ENCODE data around the gene MYOZ2.

Gene MYOZ2

GRCh38 chr4:119135721-119136121 is at the start of gene MYOZ2:
Gene MYOZ2 (plus strand): TSS chr4:119135832. CDS start chr4:119136526, 694 bp downstream.
- Histone ChIP-seq H3K4me1 (ENCODE audit: control insufficient read depth, insufficient read depth, low read length) (peaks cover 16% of the 10 kb centered on the region), H3K9ac (ENCODE audit: low read length) (no peak within 1 kb of the TSS), H3K27me3 (ENCODE audit: control insufficient read depth, insufficient read depth, low read length) (no peaks in the 10 kb centered on the region), H3K4me3 (ENCODE audit: low read length) (no peak within 1 kb of the TSS), H3K36me3 (ENCODE audit: control insufficient read depth, insufficient read depth, low read length) (no peaks in the 10 kb centered on the region), H3K9me3 (ENCODE audit: control insufficient read depth, low read length) (no peaks in the 10 kb centered on the region)

GRCh38 chr4:119087121-119087520 is 48.5 kb upstream of the MYOZ2 start:
- Histone ChIP-seq H3K27me3 (ENCODE audit: control insufficient read depth, insufficient read depth, low read length) (no peaks in the 10 kb centered on the region), H3K9ac (ENCODE audit: low read length) (no peak overlapping the region), H3K4me3 (ENCODE audit: low read length) (no peak overlapping the region), H3K36me3 (ENCODE audit: control insufficient read depth, insufficient read depth, low read length) (no peaks in the 10 kb centered on the region), H3K9me3 (ENCODE audit: control insufficient read depth, low read length) (no peaks in the 10 kb centered on the region), H3K4me1 (ENCODE audit: control insufficient read depth, insufficient read depth, low read length) (peaks cover 14% of the 10 kb centered on the region)

DNA sequence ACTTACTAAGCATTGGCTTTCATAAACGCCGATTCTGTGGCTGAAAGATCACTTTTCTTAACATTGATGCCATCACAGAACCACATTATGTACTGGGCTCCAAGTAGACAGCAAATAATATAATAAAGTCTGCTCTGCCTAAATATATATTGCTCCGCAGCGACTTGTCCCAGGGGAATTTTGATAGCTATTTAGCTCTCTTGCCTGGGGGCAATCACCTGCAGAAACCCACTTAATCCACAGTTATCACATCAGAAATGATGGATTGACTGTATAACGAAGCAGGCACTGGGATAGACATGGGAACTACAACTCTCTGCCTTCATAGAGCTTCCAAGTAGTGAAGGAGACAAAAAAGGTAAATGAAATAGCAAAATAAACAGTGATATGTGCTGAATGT is 48.0 kb upstream of the MYOZ2 start:
- H3K36me3 ChIP-seq (ENCODE audit: control insufficient read depth, insufficient read depth, low read length) = no peaks in the 10 kb centered on the region
- no peak overlapping the region for H3K4me3 ChIP-seq (ENCODE audit: low read length)
- no peak overlapping the region for H3K9ac ChIP-seq (ENCODE audit: low read length)
- no peaks in the 10 kb centered on the region for H3K9me3 ChIP-seq (ENCODE audit: control insufficient read depth, low read length)
- peaks cover 14% of the 10 kb centered on the region for H3K4me1 ChIP-seq (ENCODE audit: control insufficient read depth, insufficient read depth, low read length)
- H3K27me3 ChIP-seq (ENCODE audit: control insufficient read depth, insufficient read depth, low read length) = no peaks in the 10 kb centered on the region

GRCh38 chr4:119093042-119093827 is 42.4 kb upstream of the MYOZ2 start:
- H3K36me3 ChIP-seq (ENCODE audit: control insufficient read depth, insufficient read depth, low read length) = no peaks in the 10 kb centered on the region
- H3K4me1 ChIP-seq (ENCODE audit: control insufficient read depth, insufficient read depth, low read length) = peaks cover 11% of the 10 kb centered on the region
- H3K9me3 ChIP-seq (ENCODE audit: control insufficient read depth, low read length) = no peaks in the 10 kb centered on the region

DNA sequence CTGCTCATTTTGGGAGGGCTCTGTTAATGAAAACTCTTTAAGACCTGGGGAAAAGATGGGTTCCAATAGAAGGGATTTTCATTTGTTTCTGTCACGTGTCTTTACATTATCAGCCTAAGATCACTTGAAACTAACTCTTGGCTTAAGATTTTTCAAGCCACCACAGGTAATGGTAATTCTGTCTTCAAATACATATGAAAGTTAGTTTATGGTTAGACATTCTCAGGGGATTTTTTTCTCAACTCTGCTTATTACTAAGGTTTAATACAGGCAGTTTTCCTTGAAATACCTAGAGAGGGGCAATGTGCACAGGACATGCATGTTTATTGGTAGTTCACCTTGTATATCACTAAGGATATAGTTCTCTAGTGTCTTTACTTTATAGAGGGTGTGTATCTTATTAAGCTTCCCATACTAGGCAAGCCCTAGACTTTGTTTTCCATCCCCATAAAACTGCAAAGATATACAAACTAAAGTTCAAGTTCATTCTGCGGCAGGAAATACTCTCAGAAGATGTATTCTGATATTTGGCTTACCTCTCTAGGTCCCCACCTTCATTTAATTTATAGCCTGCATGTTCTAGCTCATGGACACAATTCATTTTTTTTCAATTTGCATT is 38.2 kb upstream of the MYOZ2 start:
- no peak overlapping the region for H3K9ac ChIP-seq (ENCODE audit: low read length)
- H3K9me3 ChIP-seq (ENCODE audit: control insufficient read depth, low read length) = no peaks in the 10 kb centered on the region
- no peak overlapping the region for H3K4me3 ChIP-seq (ENCODE audit: low read length)
- H3K36me3 ChIP-seq (ENCODE audit: control insufficient read depth, insufficient read depth, low read length) = no peaks in the 10 kb centered on the region
- peaks cover 11% of the 10 kb centered on the region for H3K4me1 ChIP-seq (ENCODE audit: control insufficient read depth, insufficient read depth, low read length)
- H3K27me3 ChIP-seq (ENCODE audit: control insufficient read depth, insufficient read depth, low read length) = no peaks in the 10 kb centered on the region

More at GRCh38 chr4:119093042-119093827, 42.4 kb upstream of the MYOZ2 start:
- H3K9ac ChIP-seq (ENCODE audit: low read length) = no peak overlapping the region
- H3K27me3 ChIP-seq (ENCODE audit: control insufficient read depth, insufficient read depth, low read length) = no peaks in the 10 kb centered on the region
- H3K4me3 ChIP-seq (ENCODE audit: low read length) = no peak overlapping the region

DNA sequence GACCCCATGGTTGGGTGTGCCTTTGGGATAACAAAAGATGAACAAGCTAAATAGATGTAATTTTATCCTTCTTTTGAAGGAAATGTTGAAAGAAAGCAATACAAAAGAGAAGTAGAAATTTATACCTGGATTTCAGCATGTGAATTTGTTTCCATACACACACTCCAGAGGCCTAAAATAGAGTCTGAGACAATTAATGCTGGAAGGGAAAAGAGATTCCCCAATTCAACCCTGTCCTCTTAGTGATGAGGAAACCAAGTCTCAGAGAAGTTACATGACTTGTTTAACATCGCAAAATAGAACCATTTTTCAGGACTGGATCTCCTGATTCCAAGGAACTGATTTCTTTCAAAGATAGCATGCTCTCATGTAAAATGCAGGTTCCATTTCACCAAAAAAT is 37.3 kb upstream of the MYOZ2 start:
- Histone ChIP-seq H3K27me3 (ENCODE audit: control insufficient read depth, insufficient read depth, low read length) (no peaks in the 10 kb centered on the region), H3K36me3 (ENCODE audit: control insufficient read depth, insufficient read depth, low read length) (no peaks in the 10 kb centered on the region), H3K9me3 (ENCODE audit: control insufficient read depth, low read length) (no peaks in the 10 kb centered on the region), H3K9ac (ENCODE audit: low read length) (no peak overlapping the region), H3K4me1 (ENCODE audit: control insufficient read depth, insufficient read depth, low read length) (peaks cover 8% of the 10 kb centered on the region), H3K4me3 (ENCODE audit: low read length) (no peak overlapping the region)

DNA sequence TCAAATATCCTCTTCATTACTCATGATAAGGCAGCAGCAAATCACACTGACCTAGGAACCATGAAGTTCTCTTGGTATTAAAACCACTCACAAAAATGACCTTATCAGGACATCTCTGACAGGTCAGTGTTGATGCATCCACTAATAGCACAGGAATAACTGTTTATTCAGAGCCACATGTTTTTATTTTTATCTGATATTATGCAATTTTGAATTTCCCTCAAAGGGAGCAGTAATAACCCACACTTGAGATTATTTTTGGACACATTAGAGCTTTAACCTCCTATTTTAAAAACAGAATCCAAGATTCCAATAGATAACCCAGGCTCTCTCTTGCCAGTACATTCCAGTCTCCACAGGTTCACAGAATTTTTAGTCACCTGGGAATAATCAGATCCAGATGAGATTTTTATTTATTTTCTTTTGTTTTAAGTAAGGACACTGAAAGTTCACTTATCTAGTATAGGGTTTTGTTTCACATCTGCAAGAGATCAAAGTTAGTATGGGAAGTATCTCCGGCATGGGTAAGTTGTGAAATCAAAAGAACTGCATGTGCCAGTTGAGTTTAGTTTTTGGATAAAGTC is 36.3 kb upstream of the MYOZ2 start:
- H3K9me3 ChIP-seq (ENCODE audit: control insufficient read depth, low read length) = no peaks in the 10 kb centered on the region
- no peak overlapping the region for H3K9ac ChIP-seq (ENCODE audit: low read length)
- H3K4me3 ChIP-seq (ENCODE audit: low read length) = no peak overlapping the region
- no peaks in the 10 kb centered on the region for H3K36me3 ChIP-seq (ENCODE audit: control insufficient read depth, insufficient read depth, low read length)
- no peaks in the 10 kb centered on the region for H3K4me1 ChIP-seq (ENCODE audit: control insufficient read depth, insufficient read depth, low read length)
- H3K27me3 ChIP-seq (ENCODE audit: control insufficient read depth, insufficient read depth, low read length) = no peaks in the 10 kb centered on the region

DNA sequence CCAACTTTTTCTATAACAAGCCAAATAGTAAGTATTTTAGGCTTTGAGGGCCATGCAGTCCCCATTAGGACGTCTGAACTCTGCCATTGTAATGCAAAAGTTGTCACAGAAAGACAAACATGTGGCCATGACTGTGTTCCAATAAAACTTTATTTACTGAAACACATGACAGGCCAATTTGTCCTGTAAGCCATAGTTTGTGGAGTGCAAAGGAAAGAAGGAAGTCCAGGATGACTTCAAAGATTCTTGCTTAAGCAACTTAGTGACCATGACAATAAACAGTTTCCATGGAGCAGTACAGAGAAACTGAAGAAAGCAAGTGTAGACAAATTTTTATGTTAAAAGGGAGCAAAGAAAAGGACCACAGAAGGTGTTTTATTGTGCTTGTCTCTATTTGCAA is 35.0 kb upstream of the MYOZ2 start:
- no peaks in the 10 kb centered on the region for H3K27me3 ChIP-seq (ENCODE audit: control insufficient read depth, insufficient read depth, low read length)
- no peaks in the 10 kb centered on the region for H3K9me3 ChIP-seq (ENCODE audit: control insufficient read depth, low read length)
- no peak overlapping the region for H3K9ac ChIP-seq (ENCODE audit: low read length)
- no peak overlapping the region for H3K4me3 ChIP-seq (ENCODE audit: low read length)
- no peaks in the 10 kb centered on the region for H3K36me3 ChIP-seq (ENCODE audit: control insufficient read depth, insufficient read depth, low read length)
- H3K4me1 ChIP-seq (ENCODE audit: control insufficient read depth, insufficient read depth, low read length) = no peaks in the 10 kb centered on the region

- H3K4me1 ChIP-seq (ENCODE audit: control insufficient read depth, insufficient read depth, low read length) = no peaks in the 10 kb centered on the region
- no peak overlapping the region for H3K4me3 ChIP-seq (ENCODE audit: low read length)
- no peaks in the 10 kb centered on the region for H3K27me3 ChIP-seq (ENCODE audit: control insufficient read depth, insufficient read depth, low read length)
- H3K36me3 ChIP-seq (ENCODE audit: control insufficient read depth, insufficient read depth, low read length) = no peaks in the 10 kb centered on the region
- H3K9me3 ChIP-seq (ENCODE audit: control insufficient read depth, low read length) = no peaks in the 10 kb centered on the region
- H3K9ac ChIP-seq (ENCODE audit: low read length) = no peak overlapping the region
These were observed 32.4 kb upstream of the MYOZ2 start for GRCh38 chr4:119103263-119103662.

- Histone ChIP-seq H3K4me1 (ENCODE audit: control insufficient read depth, insufficient read depth, low read length) (no peaks in the 10 kb centered on the region), H3K9ac (ENCODE audit: low read length) (no peak overlapping the region), H3K36me3 (ENCODE audit: control insufficient read depth, insufficient read depth, low read length) (no peaks in the 10 kb centered on the region), H3K9me3 (ENCODE audit: control insufficient read depth, low read length) (no peaks in the 10 kb centered on the region), H3K4me3 (ENCODE audit: low read length) (no peak overlapping the region), H3K27me3 (ENCODE audit: control insufficient read depth, insufficient read depth, low read length) (no peaks in the 10 kb centered on the region)
These were observed 30.9 kb upstream of the MYOZ2 start for GRCh38 chr4:119104644-119105273.

DNA sequence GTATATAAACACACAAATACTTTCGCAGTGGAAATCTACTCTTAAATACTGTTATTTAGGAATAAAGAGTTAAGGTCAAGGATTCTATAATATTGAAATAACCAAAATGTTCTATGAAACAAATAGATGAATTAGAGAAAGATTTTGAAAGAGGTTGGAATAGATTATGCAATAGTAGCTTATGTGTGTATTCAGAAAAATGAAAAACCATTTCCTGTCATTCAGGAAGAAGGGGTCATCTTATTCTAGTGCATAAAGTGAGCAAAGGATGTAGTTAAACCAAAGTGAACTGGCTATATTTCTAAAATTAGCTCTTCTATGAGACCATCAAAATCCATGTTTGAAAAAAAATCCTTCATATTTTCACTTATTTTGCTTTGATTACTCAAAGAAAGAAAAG is 30.0 kb upstream of the MYOZ2 start:
- no peak overlapping the region for H3K9ac ChIP-seq (ENCODE audit: low read length)
- no peak overlapping the region for H3K4me3 ChIP-seq (ENCODE audit: low read length)
- no peaks in the 10 kb centered on the region for H3K4me1 ChIP-seq (ENCODE audit: control insufficient read depth, insufficient read depth, low read length)
- no peaks in the 10 kb centered on the region for H3K9me3 ChIP-seq (ENCODE audit: control insufficient read depth, low read length)
- H3K36me3 ChIP-seq (ENCODE audit: control insufficient read depth, insufficient read depth, low read length) = no peaks in the 10 kb centered on the region
- H3K27me3 ChIP-seq (ENCODE audit: control insufficient read depth, insufficient read depth, low read length) = no peaks in the 10 kb centered on the region
